ENCODE results near the gene ZBTB9.
"Not testable (repeated sequence)": the region's sequence is repeated elsewhere in the genome, so short reads cannot be mapped to it uniquely, and the experiment has no call there.

Gene ZBTB9

DNA sequence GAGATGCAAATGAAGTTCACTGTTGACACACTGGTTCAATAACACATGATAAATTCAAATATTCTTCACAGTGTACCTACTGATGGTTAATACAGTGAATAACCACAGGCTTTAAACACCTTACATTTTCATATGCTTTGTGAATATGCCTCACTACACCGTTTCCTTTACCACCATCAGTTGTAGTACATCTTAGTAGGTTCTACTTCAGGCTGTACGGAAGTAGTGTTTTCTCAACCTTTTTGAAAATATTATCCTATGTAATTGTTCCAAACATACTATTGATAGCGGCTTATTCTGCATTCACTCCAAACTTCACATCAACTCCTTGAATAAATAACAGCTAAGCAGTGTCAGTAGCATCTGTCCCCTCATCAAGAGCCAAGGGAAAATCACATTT is 15.3 kb downstream of the ZBTB9 start:
- DNase-seq: no peak

DNA sequence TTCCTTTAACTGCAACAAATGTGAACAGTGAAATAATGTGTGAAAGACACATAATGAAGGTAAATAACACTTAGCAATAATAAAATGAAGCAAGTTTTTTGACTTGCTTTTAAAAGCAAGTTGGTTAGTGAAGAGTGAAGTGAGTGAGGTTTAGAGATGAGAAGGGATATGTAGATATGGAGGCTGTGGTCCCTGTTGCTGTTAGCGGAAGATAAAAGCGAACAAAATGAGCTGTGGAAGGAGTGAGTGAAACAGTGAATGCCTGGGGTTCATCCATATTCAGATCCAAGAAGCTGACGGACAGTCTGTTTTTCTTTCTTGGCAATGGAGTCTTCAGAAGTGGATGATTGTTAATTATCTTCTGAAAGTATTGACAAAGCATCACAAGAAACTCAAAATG is 23.5 kb downstream of the ZBTB9 start:
- DNase-seq: no peak

DNA sequence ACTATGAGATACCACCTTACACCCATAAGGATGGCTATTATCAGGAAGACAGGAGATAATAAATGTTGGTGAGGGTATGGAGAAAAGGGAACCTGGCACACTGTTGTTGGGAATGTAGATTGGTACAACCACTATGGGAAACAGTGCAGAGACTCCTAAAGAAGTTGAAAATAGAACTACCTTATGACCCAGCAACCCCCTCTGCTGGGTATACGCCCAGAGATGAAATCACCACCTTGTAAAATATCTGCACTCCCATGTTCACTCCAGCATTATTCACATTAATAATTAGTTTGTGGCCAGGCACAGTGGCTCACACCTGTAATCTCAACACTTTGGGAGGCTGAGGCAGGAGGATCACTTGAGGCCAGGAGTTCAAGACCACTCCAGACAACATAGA is 26.8 kb downstream of the ZBTB9 start:
- DNase-seq: peak; percentile 3 to 24

DNA sequence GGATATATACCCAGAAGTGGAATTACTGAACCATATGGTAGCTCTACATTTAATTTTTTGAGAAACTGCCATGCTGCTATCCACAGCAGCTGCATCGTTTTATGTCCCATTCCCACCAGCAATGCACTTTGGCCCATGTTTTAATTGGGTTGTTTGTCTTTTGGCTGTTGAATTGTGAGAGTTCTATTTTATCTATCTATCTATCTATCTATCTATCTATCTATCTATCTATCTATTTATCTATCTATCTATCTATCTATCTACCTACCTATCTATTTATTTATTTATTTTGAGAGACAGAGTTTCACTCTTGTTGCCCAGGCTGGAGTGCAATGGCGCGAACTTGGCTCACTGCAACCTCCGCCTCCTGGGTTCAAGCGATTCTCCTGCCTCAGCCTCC is 28.2 kb downstream of the ZBTB9 start:
- DNase-seq: not testable (repeated sequence)

DNA sequence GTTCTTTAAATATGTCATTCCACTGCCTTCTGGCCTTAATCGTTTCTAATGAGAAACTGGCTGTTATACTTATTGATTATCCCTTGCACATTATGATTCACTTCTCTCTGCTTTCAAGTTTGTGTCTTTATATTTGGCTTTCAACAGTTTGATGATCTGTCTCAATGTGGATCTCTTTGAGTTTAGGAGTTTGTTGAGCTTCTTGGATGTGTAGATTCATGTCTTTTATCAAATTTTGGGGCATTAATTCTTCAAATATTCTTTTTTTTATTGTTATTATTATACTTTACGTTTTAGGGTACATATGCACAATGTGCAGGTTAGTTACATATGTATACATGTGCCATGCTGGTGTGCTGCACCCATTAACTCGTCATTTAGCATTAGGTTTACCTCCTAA is 29.3 kb downstream of the ZBTB9 start:
- DNase-seq: no peak

DNA sequence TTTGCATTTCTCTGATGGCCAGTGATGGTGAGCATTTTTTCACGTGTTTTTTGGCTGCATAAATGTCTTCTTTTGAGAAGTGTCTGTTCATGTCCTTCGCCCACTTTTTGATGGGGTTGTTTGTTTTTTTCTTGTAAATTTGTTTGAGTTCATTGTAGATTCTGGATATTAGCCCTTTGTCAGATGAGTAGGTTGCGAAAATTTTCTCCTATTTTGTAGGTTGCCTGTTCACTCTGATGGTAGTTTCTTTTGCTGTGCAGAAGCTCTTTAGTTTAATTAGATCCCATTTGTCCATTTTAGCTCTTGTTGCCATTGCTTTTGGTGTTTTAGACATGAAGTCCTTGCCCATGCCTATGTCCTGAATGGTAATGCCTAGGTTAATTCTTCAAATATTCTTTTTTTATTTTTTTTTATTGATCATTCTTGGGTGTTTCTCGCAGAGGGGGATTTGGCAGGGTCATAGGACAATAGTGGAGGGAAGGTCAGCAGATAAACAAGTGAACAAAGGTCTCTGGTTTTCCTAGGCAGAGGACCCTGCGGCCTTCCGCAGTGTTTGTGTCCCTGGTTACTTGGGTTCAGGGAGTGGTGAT is 30.4 kb downstream of the ZBTB9 start:
- not testable (repeated sequence) for DNase-seq

DNA sequence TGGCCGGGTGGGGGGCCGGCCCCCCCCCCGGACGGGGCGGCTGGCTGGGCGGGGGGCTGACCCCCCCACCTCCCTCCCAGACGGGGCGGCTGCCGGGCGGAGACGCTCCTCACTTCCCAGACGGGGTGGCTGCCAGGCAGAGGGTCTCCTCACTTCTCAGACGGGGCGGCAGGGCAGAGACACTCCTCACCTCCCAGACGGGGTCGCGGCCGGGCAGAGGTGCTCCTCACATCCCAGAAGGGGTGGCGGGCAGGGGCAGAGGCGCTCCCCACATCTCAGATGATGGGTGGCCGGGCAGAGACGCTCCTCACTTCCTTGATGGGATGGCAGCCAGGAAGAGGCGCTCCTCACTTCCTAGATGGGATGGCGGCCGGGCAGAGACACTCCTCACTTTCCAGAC is 31.3 kb downstream of the ZBTB9 start:
- not testable (repeated sequence) for DNase-seq

DNA sequence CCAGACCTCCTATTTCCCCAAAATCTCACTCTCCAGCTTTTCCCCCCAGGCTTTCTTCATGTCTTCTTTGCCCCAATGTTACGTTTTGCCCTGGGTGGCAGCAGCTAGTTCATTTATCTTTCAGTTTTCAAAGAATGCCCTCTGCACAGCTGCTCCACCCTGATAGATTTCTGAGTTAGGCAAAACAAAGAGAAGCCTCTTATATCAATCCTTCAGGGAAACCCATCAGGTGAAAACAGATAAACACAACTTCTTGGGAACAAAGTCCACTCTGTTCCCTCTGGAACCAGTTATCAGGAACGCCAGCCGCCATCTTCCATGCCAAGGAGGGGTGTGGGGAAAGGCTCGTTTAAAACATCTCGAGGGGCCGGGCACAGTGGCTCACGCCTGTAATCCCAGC is 34.0 kb downstream of the ZBTB9 start:
- no peak for DNase-seq

DNA sequence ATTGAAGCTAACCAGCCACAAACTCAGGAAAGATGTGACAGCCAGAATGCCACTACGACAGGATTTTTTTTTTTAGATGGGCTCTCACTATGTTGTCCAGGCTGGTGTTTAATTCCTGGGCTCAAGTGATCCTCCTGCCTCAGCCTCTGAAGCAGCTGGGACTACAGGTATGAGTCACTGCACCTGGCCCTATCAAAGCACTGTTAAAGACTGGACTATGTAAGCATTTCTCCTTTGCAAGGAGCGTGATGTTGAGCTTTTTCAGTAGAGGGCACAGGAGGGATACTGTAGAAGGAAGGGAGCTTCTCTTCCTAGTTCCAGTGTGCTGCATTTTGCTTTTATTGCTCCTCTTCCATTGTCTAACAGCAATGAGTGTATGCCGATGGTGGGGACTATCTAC is 35.8 kb downstream of the ZBTB9 start:
- no peak for DNase-seq

DNA sequence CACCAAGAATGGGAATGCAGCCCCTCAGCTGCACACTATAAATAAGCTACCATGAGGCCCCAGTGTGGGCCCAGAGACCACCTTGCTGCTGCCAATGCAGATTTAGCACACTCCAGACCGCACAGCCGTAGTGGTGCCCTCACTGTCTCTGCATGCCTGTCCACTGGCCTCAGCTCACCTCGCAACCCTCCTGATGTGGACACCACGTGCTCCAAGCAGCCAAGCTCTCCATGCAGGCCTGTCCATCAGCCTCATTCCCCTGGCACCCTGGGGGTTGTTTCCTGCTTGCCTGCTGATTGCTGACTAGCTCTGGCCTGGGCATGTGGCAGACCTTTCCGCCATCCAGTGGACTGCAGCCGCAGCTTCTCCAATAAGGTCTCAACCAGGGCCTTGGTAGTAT is 36.2 kb downstream of the ZBTB9 start:
- no peak for DNase-seq

DNA sequence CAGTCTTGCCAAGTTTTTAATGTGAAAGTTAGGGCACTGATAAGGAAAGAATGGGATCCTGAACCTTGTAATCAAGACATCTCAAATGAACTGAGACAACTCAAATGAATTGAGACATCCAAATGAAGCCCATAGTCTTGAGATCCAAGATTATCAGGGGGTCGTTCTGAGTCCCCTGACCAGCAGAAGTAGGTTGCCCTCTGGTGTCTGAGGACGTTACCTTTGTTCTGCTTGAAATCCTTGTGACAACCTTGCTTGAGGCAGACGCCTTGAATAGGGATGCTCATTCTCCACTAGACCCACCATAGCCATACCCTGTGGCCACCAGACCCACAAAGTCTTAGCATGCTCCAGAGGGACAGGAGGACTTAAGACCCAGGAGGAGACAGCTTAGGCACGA is 37.7 kb downstream of the ZBTB9 start:
- DNase-seq: peak in 1 of 2 donors; percentile 13

DNA sequence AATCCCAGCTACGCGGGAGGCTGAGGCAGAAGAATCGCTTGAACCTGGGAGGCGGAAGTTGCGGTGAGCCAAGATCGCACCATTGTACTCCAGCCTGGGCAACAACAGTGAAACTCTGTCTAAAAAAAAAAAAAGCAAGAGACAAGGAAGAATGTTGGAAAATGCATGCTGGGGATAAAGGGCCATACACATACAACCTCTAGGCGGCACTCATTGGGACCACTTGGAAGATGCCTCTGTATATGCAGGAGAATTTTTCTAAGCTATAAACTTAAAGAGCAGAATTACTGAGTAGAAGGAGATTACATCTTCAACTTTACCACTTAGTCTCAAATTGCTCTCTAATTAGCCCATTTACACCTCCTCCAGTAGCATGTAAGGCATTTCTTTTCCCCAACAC is 42.8 kb downstream of the ZBTB9 start:
- no peak for DNase-seq

DNA sequence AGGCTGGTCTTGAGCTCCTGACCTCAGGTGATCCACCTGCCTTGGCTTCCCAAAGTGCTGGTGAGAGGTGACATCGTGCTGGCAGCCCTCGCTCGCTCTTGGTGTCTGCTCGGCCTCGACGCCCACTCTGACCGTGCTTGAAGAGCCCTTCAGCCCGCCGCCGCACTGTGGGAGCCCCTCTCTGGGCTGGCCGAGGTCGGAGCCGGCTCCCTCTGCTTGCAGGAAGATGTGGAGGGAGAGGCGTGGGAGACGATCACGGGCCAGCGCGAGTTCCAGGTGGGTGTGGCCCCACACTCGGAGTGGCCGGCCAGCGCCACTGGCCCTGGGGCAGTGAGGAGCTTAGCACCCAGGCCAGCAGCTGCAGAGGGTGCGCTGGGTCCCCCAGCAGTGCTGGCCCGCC is 48.1 kb downstream of the ZBTB9 start:
- no peak for DNase-seq

DNA sequence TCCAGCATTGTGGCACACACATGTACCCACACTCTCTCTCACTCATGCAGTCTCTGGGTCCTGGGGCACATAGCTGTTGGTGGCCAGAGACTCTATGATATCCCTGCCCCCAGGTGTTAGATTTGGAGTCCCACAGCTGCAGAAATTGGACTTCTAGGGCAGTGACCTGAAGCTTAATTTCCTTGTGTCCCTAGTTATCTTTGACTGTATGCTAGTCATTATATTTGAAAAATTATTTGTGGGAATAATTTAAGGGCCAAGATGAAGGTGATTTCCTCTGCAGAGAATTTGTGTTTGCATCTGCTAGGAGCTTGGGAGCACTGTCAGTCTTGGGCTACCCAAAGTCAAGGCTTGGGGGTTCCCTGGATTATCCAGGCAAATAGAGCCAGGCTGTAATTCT is 50.1 kb downstream of the ZBTB9 start:
- no peak for DNase-seq

DNA sequence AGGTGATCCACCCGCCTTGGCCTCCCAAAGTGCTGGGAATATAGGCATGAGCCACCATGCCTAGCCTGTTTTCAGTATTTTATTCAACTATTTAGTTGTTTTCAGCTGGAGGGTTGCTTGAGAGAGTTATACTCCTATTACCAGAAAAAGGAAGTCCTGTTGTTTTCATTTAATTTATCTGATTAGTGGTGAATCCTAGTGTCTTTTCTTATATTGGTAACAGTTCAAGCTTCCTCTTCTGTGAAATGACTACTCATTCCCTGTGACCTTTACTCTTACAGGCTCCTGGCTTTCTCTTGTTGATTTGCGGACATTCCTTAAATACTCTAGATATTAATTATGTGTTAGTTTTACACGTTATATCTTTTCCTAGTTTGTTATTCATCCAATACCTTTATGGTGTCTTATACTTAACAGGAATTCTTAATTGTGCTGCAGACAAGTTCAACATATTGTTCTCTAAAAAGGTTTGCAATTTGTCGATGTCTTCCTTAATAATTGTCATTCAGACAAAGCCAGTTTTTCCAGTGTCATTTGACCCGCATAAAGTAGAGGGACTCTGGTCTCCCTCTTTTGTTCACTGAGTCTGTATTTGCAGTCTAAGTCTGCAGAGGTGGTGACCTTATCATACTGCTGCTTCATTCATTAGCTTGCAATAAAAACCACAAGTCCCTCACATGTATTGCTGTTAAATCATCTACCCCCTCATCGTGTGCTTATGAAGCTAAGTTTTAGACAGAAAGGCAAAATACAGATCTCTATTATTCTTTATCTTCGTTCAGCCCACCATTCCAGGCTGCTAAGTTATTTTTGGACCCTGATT is 51.4 kb downstream of the ZBTB9 start:
- DNase-seq: no peak
